Suppressor macrophage treated with lipopolysaccharide for 1 hour (primary cell): ENCODE data around the gene GRIK3.

Source experiments
- DNase-seq, 3 donors: peaks; one replicate each; pipeline ENCODE4 v3.0.0-alpha.2; 2020 to 2022

GRIK3 gene

DNA sequence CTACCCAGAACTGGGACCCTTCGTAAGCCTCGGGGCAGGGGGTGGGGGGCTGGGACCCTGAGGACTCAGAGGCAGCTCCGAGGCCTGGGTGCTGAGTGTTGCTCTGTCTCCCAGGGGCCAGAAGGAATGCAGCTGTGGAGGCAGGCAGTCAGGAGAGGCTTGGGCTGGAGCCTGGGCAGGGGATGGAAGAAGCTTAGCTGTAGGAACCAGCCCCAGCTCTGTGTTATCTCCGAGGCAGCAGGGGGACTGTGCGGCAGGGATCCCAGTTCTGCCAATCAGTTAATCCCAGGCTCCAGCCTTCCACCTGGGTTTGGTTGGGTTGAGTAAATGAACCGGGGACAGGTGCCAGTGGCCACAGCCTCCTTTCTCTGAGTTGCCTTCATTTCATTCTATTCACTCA is 8.2 kb upstream of the GRIK3 start:
- DNase-seq, result no peak

DNA sequence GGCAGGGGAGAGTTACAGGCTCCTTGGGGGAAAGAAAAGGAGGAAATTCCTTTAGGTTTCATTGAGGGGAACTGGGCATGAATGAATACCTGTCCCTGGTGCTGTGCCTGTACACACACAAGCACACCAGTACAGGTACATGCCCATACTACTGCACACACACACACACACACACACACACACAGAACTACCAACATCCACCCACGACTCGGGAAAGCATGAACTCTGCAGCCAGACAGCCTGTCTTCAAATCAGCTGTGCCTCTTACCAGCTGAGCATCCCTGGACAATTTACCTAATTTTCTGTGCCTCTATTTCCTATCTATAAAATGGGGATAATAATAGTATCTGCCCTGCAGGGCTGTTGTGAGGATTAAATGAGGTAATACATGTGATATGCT is 7.2 kb upstream of the GRIK3 start:
- DNase-seq, result no peak

DNA sequence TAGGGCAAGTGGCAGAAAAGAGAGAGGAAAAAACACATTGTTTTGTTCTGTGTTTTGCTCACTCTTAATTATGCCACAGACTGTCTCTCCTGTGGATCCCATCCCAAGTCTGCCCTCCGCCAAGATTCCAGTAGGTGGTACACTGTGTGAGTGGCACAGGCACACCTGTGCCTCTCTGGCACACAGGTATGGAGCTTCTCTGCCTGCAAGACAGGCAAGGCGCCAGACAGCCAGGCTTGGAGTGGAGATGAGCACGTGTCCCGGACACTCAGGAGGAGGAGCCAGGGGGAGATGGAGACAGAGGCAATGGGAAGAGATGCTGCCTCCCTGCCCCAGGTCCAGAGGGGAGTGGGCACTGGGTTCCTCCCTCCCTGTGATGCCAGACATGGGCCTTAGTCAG is 6.5 kb upstream of the GRIK3 start:
- no peak for DNase-seq

- DNase-seq, result no peak
These were observed 5.9 kb upstream of the GRIK3 start for GRCh38 chr1:37040261-37040660.

DNA sequence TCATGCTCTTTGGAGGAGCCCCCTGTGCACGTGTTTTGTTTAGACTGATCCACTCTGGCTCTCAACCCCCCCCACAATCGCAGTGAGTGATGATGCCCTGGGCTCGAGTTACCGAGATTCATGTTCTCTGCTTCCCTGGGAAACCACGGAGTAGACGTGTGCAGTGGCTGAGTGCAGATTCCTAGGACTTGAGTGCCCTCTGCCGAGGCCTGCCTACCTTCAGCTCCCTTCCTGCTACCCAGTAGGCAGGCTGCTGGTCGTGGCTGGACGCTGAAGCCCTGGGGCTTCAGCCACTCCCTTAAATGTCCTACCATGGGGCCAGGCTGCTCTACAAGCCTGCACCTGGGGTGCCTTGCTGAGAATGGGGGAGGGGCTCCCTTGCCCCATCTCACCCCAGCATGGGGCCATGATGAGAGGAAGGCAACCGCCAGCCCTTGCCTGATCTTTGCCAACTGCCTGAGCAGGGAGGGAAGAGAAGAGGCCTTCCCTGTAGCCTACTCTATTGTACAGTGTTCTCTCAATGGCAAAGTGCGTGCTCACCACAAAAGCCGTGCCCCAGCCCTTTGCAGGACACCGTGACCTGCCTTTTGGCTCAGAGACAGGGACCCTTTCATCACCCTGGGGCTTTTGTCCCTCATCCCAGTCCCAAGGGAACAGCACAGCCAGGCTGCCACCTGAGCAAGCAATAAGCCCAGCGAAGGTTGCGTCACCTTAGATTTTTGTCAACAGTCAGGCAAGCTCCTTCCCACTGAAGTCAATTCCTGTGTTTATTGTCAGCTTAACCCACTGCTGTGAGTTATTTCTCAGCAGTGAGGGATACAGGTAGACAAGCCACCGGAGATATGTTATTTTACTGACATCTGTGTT is 4.1 kb upstream of the GRIK3 start:
- DNase-seq, result peak in 1 of 3 donors; percentile 2

GRCh38 chr1:37037690-37038089 is 3.4 kb upstream of the GRIK3 start:
- no peak for DNase-seq

DNA sequence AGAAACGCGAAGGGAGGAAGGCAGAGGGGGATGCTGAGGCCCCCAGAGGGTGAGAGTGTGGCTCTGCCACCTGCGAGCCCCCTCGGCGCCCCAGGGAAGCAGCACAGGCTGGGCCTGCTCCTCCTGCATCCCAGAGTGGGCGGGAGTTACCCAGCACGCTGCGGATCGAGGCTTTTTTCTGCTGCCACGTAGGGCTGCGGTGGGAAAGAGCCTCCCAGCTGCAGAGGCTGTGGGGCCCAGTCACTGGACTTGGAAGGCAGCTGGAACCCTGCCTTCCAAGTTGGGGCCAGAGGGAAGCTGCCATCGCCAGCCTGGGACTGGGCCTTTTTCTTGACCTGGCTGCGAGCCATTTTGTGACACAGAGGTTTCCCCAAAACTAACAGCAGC is 2.3 kb upstream of the GRIK3 start:
- DNase-seq, result no peak

DNA sequence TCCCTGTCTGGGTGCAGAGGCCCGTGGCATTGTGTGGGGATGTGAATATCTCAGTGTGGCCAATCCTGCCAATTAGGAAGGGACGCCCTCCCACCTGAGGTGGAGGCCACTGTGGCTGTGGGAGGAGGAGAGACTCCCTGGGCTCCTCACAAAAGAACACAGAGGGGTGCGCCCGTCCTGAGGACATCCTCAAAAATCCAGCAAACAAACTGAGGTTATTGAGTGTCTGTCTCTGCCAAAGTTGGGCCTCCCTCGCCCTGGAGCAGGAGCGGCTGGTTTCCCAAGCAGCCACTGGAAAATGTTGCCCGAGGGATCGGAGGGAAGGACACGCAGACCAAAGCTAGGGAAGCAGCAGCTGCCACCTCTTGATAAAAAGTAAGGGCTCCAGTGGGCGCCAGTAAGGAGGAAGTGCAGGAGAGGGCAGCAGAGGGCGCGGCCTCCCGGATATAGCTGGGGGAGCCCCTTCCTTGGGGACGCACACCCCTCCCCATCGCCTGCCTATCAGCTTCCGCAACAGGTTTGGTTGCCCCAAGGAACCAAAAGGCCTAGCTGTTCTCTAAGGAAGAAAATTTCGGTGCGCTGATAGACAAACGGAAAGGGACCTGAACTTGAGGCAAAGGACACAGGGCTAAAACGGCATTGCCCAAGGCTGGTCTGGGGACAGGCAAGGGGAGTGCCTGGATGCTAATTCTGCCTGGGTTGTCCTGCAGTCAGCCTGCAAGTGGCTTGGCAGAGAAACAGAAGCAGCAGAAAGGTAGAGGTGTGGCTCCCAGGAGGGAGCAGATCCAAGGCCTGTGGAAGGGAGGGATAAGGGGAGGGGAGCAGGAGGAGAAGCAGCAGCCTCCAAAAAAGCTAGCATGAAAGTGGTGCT is 1.7 kb upstream of the GRIK3 start:
- peak in 2 of 3 donors; percentile 6 to 36 for DNase-seq

- DNase-seq, result no peak
These were observed 838 bp upstream of the GRIK3 start for GRCh38 chr1:37035014-37035691.

DNA sequence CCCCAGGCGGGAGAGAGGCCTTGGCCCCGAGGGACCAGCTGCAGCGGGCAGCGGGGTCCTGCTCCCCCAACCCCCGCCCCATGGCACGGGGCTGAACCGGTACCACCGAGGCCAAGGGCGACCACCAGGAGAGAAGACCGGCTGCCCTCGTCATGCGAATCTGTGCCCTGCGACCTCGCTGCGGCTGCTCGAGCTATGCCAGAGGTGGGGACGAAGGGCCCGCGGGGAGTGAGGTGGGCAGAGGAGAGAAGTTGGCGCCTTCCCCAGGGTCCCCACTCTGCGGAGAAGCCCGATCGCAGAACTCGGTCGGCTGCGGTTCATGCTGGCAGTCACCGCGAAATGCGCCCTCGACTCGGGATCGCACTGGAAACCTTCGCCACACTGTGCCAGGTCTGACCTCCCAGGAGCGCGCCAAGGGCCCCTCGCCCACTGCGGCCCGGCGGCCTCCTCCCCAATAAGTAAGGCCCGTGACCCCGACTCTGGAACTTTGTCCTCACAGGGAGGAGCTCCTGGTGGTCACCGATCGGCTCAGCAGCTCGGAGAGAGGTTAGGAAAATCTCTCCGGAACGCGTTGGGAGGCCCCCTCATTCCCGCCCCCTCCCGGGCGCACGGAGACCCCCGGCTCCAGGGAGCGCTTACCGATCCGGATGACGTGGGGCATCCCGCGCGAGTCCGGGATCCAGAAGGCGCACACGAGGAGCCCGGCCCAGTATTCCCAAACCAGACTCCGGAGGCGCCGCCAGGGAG is 787 bp downstream of the GRIK3 start:
- DNase-seq, result no peak

DNA sequence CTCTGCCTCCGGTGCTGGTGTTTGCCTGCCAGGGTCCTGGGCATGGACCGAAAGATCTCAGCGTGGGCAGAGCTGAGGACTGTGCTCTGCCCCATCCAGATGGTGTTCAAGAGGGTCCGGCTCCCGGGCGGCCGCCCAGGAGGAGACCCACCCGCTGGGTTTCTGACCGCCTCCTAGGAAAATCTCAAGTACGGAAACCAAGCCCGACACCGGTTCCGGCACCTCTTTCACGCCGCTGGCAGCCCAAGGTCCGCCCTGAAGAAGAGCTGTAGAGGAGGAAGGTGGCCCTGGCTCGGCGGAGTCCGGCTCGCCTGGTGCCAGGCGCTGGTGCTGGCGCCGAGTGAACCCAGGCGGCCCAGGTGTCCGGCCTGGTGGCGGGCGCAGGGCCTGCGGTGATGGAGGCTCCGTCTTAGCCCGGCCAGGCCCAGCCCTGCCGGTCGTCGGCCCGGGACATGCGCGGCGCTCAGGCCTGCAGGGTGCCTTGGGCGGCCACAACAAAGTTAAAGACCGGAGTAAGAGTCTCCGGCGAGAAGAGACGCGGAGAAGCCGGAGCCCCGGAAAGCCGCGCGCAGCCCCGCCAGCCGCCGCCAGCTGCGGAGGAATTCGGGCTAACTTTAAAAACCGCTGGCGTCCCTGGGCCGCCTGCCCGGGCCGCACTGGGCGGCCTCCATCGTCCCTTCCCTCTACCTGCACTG is 1.5 kb downstream of the GRIK3 start:
- DNase-seq, result no peak

DNA sequence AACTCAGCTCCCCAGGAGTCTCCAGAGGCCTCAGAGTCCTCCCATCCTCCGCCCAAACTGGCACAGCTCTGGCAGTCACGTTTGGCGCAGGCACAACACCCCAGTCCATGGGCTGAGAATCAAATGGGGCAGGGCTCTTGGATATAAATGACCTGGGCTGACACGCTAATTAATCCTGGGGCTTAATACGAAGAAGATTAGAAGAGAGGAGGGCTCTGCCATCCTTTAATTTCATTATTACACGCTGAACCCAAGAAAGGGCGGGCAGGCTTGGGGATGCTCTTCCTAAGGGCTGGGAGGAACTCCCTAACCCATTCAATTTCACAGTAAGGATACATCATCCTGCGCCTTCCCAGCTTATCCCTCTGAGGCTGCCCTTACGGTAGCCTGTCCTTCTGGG is 2.4 kb downstream of the GRIK3 start:
- DNase-seq, result no peak

DNA sequence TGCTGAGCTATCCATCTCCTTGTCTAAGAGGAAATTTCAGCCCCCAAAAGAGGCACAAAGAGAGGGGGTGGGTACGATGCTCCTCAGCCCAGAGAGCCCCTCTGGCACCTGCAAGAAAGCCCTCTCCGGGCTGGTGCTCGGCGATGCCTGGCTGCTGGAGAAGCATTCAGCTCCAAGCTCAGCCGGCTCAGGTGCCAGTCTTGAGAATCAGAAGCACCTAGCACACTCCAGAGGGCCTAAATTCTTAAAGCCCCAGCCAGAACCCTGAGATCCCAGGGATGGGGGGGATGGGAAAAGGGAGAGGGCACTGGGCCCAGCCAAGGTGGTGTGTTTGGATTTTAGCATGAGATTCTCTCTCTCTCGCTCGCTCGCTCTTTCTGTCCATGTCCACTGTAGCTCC is 2.9 kb downstream of the GRIK3 start:
- DNase-seq, result no peak

- peak in 1 of 3 donors; percentile 14 for DNase-seq
These were observed 5.2 kb downstream of the GRIK3 start for GRCh38 chr1:37028981-37029617.

DNA sequence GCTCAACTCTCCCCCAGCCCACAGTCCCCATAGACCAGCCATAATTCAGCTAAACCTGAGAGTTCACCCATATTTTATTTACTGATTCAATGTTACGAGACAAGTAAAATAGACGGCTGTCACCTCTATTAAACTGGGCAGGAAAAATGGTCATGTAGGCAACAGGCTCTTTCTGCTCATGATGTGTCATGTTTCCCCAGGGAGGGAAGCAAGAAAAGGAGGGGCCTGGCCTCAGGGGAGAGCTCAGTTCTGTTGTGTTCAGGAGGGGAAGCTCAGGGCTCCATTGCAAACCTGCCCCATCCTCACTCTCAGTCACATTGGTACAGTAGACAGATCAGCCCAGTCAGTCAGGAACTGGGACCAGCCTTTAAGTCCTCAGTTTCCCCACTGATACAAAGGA is 12.8 kb downstream of the GRIK3 start:
- DNase-seq, result peak in 1 of 3 donors; percentile 10

DNA sequence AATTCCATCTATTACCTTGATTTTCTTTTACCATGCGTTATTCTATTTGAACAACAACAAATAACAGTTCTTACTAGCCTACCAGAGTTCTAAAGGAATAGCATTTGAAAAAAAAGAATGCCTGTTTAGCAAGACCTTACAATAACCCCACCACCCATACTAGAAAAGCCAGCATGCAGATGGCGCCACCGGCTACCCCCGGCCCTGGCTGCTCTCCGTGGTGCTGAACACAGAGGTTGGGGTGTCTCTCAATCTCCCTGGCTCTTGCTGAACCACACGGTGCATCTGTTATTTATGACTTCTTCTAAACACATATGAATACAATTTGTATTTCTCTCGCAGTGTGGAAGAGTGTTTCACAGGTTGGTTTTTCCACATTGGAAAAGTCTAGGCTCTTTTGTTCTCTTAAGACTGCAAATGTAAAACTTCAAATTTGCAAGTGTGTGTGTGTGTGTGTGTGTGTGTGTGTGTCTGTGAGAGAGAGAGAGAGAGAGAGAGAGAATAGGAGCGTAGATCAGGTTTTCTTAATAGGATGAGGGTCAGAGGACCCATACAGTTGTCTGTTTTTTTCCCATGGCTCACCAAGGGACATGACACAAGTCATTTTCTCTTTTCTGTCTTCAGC is 13.6 kb downstream of the GRIK3 start:
- DNase-seq, result peak; percentile 4 to 16 (median 11)

DNA sequence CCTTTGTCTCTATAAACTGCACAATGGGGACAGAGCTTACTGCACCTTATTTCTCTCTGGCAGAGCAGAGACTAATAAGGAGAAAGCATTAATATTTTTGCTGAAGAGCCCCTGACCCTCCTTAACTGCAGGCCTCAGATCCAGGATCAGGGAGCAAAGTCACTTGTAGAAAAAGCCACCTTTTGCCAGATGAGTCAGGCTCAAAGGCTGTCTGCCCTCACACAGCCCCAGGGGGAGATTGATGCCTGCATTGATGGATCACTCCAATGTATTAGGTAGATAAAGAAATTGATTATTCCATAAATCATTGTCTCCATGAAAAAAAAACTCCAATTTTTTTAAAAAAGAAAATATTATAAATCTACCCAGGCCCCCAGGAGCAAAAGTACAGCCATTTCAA is 15.8 kb downstream of the GRIK3 start:
- DNase-seq, result no peak

GRCh38 chr1:37017720-37018119 is 16.6 kb downstream of the GRIK3 start:
- no peak for DNase-seq

DNA sequence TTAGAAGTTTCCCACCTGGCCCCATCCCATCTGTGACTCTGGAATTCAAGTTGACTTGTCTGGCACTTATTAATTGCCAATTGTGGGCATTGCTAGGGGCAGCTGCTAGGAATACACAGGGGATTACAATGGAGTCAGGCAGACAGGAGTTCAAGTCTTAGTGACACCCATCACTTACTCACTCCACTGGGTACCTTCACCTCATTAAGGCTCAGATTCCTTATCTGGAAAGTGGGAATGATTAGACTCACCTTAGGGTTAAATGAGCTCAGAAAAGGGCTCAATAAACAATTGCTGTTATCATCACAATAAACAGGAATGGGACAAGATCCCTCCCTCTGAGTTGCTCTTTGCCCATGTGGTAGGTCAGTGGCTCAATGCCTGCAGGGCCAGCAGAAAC is 18.2 kb downstream of the GRIK3 start:
- no peak for DNase-seq

DNA sequence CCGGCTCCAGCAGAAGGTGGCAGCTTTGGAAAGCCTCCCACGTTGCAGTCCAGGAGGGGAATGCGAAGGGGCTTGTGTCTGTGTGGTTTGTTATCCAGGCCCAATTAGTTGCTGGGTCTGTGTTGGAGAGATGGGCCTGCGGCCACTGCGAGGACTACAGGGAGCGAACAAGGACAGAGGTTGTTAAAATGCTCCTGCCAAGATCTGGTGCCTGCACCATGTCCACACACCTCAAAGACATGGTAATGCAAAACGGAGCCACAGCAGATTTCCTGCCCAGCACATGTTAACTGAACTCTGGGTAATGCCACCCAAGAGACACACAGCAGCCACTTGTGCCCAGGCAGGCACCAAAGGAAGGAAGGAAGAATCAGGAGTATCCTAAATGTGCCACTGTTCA is 18.6 kb downstream of the GRIK3 start:
- no peak for DNase-seq

DNA sequence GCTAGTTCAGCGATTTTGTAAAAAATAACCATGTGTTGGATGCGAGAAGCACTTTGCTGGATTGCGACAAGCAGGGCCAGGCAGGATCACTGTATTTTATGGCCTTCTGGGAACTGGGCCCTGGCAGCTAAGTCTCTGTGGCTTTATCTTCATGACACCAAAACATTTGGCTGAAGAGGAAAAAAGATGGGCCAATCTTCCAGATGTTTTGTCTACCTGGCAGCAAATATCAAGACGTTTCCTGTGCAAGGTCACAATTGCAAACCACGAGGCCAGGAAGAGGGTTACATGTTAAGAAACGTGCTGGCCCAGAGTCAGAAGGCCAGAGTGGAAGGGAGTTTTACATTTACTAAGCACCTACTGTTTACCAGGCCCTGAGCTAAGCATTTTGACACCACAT is 22.1 kb downstream of the GRIK3 start:
- DNase-seq, result no peak
